Right lobe of liver (tissue), 4 donors: ENCODE results near the gene RALGAPB.

Source experiments
- POLR2A ChIP-seq: fragments of 450-650 bp; IDR thresholded peaks from one replicate; pipeline ENCODE4 v1.6.1; 2017; ENCODE audit warnings: antibody characterized with exemption, mild to moderate bottlenecking
- TF ChIP-seq, protein P1 (sequence below), 4 donors: fragments of 200-600 bp in 3 of 4; fragments of 450-650 bp in 1 of 4; IDR thresholded peaks; one replicate each; pipeline versions ENCODE4 v1.5.1 to v1.8.0; 2016 to 2022; ENCODE audit warnings: antibody characterized with exemption in 4 of 4, mild to moderate bottlenecking in 2 of 4
- donor health status: DM: no; HTN: no; CAD: no.
- donor health status: DM: no; HTN: no; CAD: no.
- donor health status: DM: no; HTN: yes; CAD: no.

GRCh38 chr20:38454556-38455473, 17.8 kb upstream of the RALGAPB start:
- no peak for TF ChIP-seq POLR2A
- TF ChIP-seq, protein P1, sequence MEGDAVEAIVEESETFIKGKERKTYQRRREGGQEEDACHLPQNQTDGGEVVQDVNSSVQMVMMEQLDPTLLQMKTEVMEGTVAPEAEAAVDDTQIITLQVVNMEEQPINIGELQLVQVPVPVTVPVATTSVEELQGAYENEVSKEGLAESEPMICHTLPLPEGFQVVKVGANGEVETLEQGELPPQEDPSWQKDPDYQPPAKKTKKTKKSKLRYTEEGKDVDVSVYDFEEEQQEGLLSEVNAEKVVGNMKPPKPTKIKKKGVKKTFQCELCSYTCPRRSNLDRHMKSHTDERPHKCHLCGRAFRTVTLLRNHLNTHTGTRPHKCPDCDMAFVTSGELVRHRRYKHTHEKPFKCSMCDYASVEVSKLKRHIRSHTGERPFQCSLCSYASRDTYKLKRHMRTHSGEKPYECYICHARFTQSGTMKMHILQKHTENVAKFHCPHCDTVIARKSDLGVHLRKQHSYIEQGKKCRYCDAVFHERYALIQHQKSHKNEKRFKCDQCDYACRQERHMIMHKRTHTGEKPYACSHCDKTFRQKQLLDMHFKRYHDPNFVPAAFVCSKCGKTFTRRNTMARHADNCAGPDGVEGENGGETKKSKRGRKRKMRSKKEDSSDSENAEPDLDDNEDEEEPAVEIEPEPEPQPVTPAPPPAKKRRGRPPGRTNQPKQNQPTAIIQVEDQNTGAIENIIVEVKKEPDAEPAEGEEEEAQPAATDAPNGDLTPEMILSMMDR (IDR thresholded peaks at IDR 0.05) = no peak
